HepG2 (cell line): ENCODE results near the gene NXN. TPM values are rescaled to one million over a fixed set of nuclear protein-coding genes. Genes with fewer than 3 reads are reported as not detected.

Experiments used
- ATAC-seq: fragments of 200-7000 bp; cut with Tn5 transposase; 3 replicates; pipeline ENCODE4 v1.9.1; 2020; ENCODE audit warnings: mild to moderate bottlenecking, moderate library complexity
- BruUV-seq: library from RNA; stranded (reverse); fragments of 400-500 nt; replicated peaks from 2 replicates; lab custom pipeline; 2021; lab: Mats Ljungman, UMichigan
- CTCF ChIA-PET: fragments of 300-600 bp; formaldehyde crosslinking; extraction: SDS; loops from one replicate; lab custom pipeline; 2021; ENCODE audit warnings: low total read pairs, inconsistent platforms, low intra/inter-chr PET ratio; lab: Yijun Ruan, JAX
- POLR2A ChIA-PET: fragments of 350-600 bp; sonication (Branson Sonifier 250); formaldehyde crosslinking; loops from one replicate; lab custom pipeline; 2020; ENCODE audit warnings: antibody characterized with exemption, inconsistent platforms; lab: Yijun Ruan, JAX
- DNase-seq: peaks from one replicate; pipeline ENCODE4 v3.0.0-alpha.2; 2015; ENCODE audit warnings: low spot score
- FAIRE-seq: peaks from 3 replicates; lab custom pipeline; 2011; peaks lifted over from hg19 to GRCh38; lab: Jason Lieb, UNC
- H2AFZ ChIP-seq: one replicate; pipeline ENCODE4 v1.6.1; 2011; ENCODE audit warnings: low read length, inconsistent platforms
- H3K27ac ChIP-seq: fragments of 300-600 bp; 3 replicates; pipeline ENCODE4 v1.8.0; 2011; ENCODE audit warnings: mixed run types, mild to moderate bottlenecking, mixed read lengths, low read length, inconsistent platforms; ENCODE audit not compliant: insufficient read depth; ENCODE audit errors: extremely low read length
- H3K27me3 ChIP-seq, 2 experiments: fragments of 200-600 bp in 1 of 2; 2 replicates in 1 of 2; 3 replicates in 1 of 2; pipeline versions ENCODE4 v1.6.0 to v1.8.0; 2011; ENCODE audit warnings: low read length in 2 of 2, mild to moderate bottlenecking in 2 of 2, moderate library complexity in 2 of 2, inconsistent platforms in 1 of 2; ENCODE audit not compliant: insufficient read depth in 2 of 2, control insufficient read depth in 1 of 2
- H3K36me3 ChIP-seq, 2 experiments: fragments of 200-600 bp in 1 of 2; replicated peaks in 1 of 2; 2 replicates in 1 of 2; 3 replicates in 1 of 2; pipeline versions ENCODE4 v1.5.1 to v1.8.0; 2011; ENCODE audit warnings: low read length in 2 of 2, inconsistent platforms in 1 of 2; ENCODE audit not compliant: insufficient read depth in 2 of 2, control insufficient read depth in 1 of 2
- H3K4me1 ChIP-seq: 2 replicates; pipeline ENCODE4 v1.5.1; 2012; ENCODE audit warnings: low read length, inconsistent platforms; ENCODE audit not compliant: insufficient read depth
- H3K4me2 ChIP-seq: 2 replicates; pipeline ENCODE4 v1.6.0; 2011; ENCODE audit warnings: low read depth, low read length, inconsistent platforms
- H3K4me3 ChIP-seq, 3 experiments: fragments of 200-600 bp in 1 of 3; sonication (generic), shearing (Covaris generic) in 1 of 3; replicated peaks in 1 of 3; 2 replicates each; pipeline ENCODE4 v1.5.1; 2011 to 2016; ENCODE audit warnings: low read length in 3 of 3, inconsistent platforms in 2 of 3, low read depth in 2 of 3, mild to moderate bottlenecking in 2 of 3, control low read depth in 1 of 3, mixed read lengths in 1 of 3; ENCODE audit not compliant: insufficient read depth in 1 of 3
- H3K79me2 ChIP-seq: one replicate; pipeline ENCODE4 v1.6.1; 2011; ENCODE audit warnings: low read length, inconsistent platforms; ENCODE audit not compliant: insufficient read depth
- H3K9ac ChIP-seq: 2 replicates; pipeline ENCODE4 v1.6.0; 2011; ENCODE audit warnings: mild to moderate bottlenecking, low read depth, low read length, inconsistent platforms; ENCODE audit not compliant: insufficient read depth
- H3K9me3 ChIP-seq: 2 replicates; pipeline ENCODE4 v1.5.1; 2012; ENCODE audit warnings: mild to moderate bottlenecking, low read length
- H4K20me1 ChIP-seq: 2 replicates; pipeline ENCODE4 v1.6.0; 2011; ENCODE audit warnings: inconsistent platforms, mild to moderate bottlenecking, low read length, moderate library complexity; ENCODE audit not compliant: insufficient read depth
- DMTF1 ChIP-seq: sonication (generic); formaldehyde crosslinking; IDR thresholded peaks from 2 replicates; pipeline ENCODE4 v1.4.0; 2020; ENCODE audit warnings: mild to moderate bottlenecking, missing genetic modification reagents
- HOXD1 ChIP-seq: sonication (generic); formaldehyde crosslinking; IDR thresholded peaks from 2 replicates; pipeline ENCODE4 v1.5.0; 2020; ENCODE audit warnings: missing genetic modification reagents
- SP140L ChIP-seq: sonication (generic); formaldehyde crosslinking; IDR thresholded peaks from 2 replicates; pipeline ENCODE4 v1.4.0; 2020; ENCODE audit warnings: missing genetic modification reagents, borderline replicate concordance
- TFDP1 ChIP-seq: IDR thresholded peaks from 2 replicates; pipeline ENCODE4 v1.6.1; 2016; ENCODE audit warnings: missing compliant biosample characterization, missing genetic modification reagents, borderline replicate concordance
- ZC3H13 ChIP-seq: sonication (generic); formaldehyde crosslinking; IDR thresholded peaks from 2 replicates; pipeline ENCODE4 v1.8.1; 2023; ENCODE audit warnings: mild to moderate bottlenecking, missing genetic modification reagents, moderate library complexity
- ZNF256 ChIP-seq: sonication (generic); formaldehyde crosslinking; conservative IDR thresholded peaks from 2 replicates; pipeline ENCODE4 v1.4.0; 2020; ENCODE audit warnings: missing genetic modification reagents
- ZNF263 ChIP-seq: sonication (generic); formaldehyde crosslinking; IDR thresholded peaks from 2 replicates; pipeline ENCODE4 v1.4.0; 2020; ENCODE audit warnings: missing genetic modification reagents
- WGBS: methylation state at CpG from one replicate; pipeline ENCODE4 v1.1.6; 2017; ENCODE audit warnings: low lambda C conversion rate; 5-methylcytosine and 5-hydroxymethylcytosine counted together
- in situ Hi-C: cut with HindIII; loops from 2 replicates; pipeline ENCODE4 v1.10.0; 2017; ENCODE audit warnings: low pct_unique_long_range_greater_than_20kb; ENCODE audit not compliant: extremely low pct_ligation_motif_present
- intact Hi-C: fragments of 100-400 bp; cut with micrococcal nuclease; formaldehyde crosslinking; loops from one replicate; pipeline ENCODE4 v1.10.0; 2022; ENCODE audit not compliant: unreplicated experiment
- polyA plus RNA-seq, 8 experiments: library from polyadenylated mRNA; depleted of rRNA in 3 of 8; stranded (reverse) in 7 of 8; unstranded in 1 of 8; fragments of >200 nt; fragmentation: Illumina TruSeq in 4 of 8; extraction: Trizol in 4 of 8; gene quantifications; 2 replicates each; pipeline versions ENCODE4 v1.2.1 to v1.2.3, GENCODE V29; 2011 to 2016; ENCODE audit warnings: low read depth in 4 of 8, missing spikeins in 1 of 8, mixed read lengths in 1 of 8; ENCODE audit not compliant: insufficient read depth in 1 of 8
- total RNA-seq, 5 experiments: library from RNA; depleted of rRNA; stranded (reverse); fragments of >200 nt; fragmentation: Illumina TruSeq; extraction: Trizol; gene quantifications; 2 replicates each; pipeline ENCODE4 v1.2.3, GENCODE V29; 2016; ENCODE audit warnings: low read depth in 1 of 5

NXN gene
- total and polyA plus RNA-seq, 2 of the 13 experiments (the other 11 are each of a cell fraction or from before 2014, with no cell fraction given): 22.2 to 24.3 TPM

- POLR2A ChIA-PET: no interaction called here
- intact Hi-C loops (no loop called here), in situ Hi-C loops (no loop called here)
- peaks cover 0 to 4% of the 10 kb centered on the region in 2 experiments; a peak in 2 of 5 replicates for H3K36me3 ChIP-seq
- DNase-seq: no peak
- no peaks in the 10 kb centered on the region for H3K9me3 ChIP-seq
- WGBS: 95% methylated on average over 11 of the region's 11 CpGs
- no peak overlapping the region for H3K27ac ChIP-seq
- no peaks in the 10 kb centered on the region for H3K27me3 ChIP-seq
- no peak overlapping the region for H3K4me2 ChIP-seq
- FAIRE-seq: no peak
- ATAC-seq: no peak
- H4K20me1 ChIP-seq: peaks cover 2% of the 10 kb centered on the region; the same call in 1 of the 2 replicates
- TF ChIP-seq ZNF256 (CRISPR knock-in tag) (no peak), HOXD1 (CRISPR knock-in tag) (no peak), TFDP1 (CRISPR knock-in tag) (no peak), DMTF1 (CRISPR knock-in tag) (no peak), SP140L (CRISPR knock-in tag) (no peak), ZC3H13 (CRISPR knock-in tag) (no peak), ZNF263 (no peak)
- TF ChIP-seq, all 625 proteins: peak for 0
- H3K4me3 ChIP-seq: no peak overlapping the region
- peaks cover 8% of the 10 kb centered on the region for H3K4me1 ChIP-seq
- no TSS peak for BruUV-seq
- CTCF ChIA-PET: no interaction called here
- peaks cover 34% of the 10 kb centered on the region for H3K79me2 ChIP-seq
- H3K9ac ChIP-seq: no peak overlapping the region
- H2AFZ ChIP-seq: no peak overlapping the region
Observed at GRCh38 chr17:962670-963069, 16.9 kb downstream of the NXN start.
